ENCODE data around the gene LMAN1L.

- TF ChIP-seq EZH2 (optimal IDR thresholded peaks at IDR 0.05; ENCODE audit: low read depth, low read length): no peak
- TF ChIP-seq EZH2phosphoT487 (IDR thresholded peaks at IDR 0.05; ENCODE audit: low read length): no peak
Measured at GRCh38 chr15:74873036-74873755, 60.6 kb downstream of the LMAN1L start, which contains the start of gene SCAMP2.
